Choroid plexus epithelial cell (primary cell): Measurements from ENCODE around the gene NR2F2.
"Not testable (repeated sequence)": the region's sequence is repeated elsewhere in the genome, so short reads cannot be mapped to it uniquely, and the experiment has no call there.

Experiments used
- DNase-seq: peaks from one replicate; pipeline ENCODE4 v3.0.0-alpha.2; 2010; ENCODE audit warnings: low read depth
- H3K4me3 ChIP-seq: 2 replicates; pipeline ENCODE4 v1.5.1; 2011; ENCODE audit warnings: low read depth, mild to moderate bottlenecking, control low read depth, low read length, moderate library complexity
- TF ChIP-seq, protein P1 (sequence below): conservative IDR thresholded peaks from 2 replicates; pipeline ENCODE4 v1.5.1; 2011; ENCODE audit warnings: low read depth, mild to moderate bottlenecking, control low read depth, inconsistent platforms, low read length, moderate library complexity

The NR2F2 gene

DNA sequence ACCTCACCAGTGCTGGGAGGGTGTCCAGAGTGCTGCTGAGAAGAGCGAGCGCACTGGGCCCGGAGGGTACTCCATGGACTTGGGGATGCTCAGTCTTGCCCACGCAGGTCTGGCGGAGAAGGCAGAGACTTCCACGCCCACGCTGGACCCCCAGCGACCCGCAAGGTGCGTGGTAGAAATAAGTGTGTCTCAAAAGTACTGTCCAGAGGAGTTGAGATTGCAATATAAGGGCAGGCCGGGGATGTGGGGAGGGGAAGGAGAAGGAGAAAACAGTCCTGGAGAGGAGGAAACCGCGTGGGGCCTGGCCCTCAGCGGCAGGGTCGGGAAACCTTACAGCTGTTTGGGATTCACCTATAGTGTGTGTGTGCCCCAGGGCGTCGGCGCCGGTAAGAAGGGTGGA, 38.9 kb downstream of the NR2F2 start:
- H3K4me3 ChIP-seq: no peak overlapping the region
- TF ChIP-seq, protein P1, sequence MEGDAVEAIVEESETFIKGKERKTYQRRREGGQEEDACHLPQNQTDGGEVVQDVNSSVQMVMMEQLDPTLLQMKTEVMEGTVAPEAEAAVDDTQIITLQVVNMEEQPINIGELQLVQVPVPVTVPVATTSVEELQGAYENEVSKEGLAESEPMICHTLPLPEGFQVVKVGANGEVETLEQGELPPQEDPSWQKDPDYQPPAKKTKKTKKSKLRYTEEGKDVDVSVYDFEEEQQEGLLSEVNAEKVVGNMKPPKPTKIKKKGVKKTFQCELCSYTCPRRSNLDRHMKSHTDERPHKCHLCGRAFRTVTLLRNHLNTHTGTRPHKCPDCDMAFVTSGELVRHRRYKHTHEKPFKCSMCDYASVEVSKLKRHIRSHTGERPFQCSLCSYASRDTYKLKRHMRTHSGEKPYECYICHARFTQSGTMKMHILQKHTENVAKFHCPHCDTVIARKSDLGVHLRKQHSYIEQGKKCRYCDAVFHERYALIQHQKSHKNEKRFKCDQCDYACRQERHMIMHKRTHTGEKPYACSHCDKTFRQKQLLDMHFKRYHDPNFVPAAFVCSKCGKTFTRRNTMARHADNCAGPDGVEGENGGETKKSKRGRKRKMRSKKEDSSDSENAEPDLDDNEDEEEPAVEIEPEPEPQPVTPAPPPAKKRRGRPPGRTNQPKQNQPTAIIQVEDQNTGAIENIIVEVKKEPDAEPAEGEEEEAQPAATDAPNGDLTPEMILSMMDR: no peak
- no peak for DNase-seq

DNA sequence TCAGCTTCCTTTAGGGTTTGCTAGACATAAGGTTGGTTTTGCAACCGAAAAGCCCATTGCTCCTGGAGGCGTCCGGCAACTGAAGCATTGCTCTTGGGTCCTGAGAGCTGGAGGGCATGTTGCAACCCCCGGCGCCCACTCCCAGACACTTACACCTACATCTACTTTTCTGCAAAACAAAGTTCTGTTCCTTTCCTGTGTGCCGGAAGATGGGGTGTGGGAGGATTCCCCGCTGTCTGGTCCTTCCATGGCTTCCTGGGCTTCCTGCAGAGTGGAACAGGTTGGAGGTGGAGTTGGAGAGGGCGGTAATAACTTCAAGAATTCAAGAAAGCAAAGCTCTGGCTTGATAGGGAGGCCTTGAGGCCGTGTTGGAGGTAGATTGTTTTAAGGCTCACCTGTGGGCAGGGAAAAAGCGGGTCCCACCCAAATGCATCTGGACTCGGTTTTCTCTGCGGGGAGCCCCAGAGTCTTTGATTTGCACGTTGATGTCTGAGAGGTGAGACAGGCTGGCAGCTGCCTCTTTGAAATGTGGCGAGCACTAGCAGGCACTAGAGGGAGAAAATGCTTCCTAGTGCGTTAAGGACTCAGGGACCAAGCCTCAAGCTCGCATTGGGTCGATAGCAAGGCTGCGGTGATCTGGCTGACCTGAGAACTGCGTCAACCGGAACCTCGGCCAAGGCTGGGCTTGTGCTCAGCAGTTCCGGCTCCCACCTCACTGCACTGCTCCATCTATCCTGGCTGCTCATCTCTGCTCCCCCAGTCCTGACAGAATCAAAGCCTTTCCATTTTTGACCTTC, 39.5 kb downstream of the NR2F2 start:
- DNase-seq: no peak
- TF ChIP-seq, protein P1: no peak
- H3K4me3 ChIP-seq: no peak overlapping the region

DNA sequence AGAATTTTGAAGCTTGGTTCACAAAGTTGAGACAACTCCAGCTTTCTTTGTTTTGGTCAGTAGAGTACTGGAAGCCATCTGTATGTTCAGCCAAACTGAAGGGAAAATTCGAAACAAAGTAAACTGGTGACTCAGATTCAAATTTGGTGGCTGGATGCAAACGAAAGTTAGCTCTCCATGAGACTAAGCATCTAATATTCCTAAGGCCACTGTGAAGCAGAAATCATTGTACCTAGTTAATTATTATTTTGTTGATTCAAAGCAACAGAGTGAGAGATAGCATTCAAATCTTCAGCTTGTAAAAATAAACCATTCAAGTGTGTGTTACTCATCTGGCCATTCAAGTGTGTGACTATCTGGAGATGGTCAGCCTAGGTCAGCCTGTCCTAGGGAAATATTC, 42.1 kb downstream of the NR2F2 start:
- TF ChIP-seq, protein P1: no peak
- H3K4me3 ChIP-seq: no peak overlapping the region
- DNase-seq: no peak

DNA sequence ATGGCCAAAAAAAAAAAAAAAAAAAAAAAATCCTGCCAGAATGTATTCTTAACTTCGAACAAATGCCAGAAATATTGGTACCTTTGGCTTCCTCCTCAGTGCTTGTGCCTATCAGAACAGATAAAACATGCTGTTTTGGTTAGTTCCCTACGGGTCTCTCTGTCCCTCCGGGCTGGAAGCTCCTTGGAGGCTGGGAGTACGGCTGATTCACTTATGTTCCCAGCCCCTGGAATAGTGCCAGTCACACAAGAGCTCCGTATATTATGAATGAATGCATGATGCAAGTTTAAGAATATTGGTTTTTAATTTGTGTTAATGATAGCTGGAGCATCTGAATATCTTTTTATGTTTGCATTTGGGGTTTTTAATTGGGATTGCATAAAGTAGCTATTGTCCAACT, 44.0 kb downstream of the NR2F2 start:
- TF ChIP-seq, protein P1: no peak
- no peak overlapping the region for H3K4me3 ChIP-seq
- DNase-seq: peak; percentile 40

DNA sequence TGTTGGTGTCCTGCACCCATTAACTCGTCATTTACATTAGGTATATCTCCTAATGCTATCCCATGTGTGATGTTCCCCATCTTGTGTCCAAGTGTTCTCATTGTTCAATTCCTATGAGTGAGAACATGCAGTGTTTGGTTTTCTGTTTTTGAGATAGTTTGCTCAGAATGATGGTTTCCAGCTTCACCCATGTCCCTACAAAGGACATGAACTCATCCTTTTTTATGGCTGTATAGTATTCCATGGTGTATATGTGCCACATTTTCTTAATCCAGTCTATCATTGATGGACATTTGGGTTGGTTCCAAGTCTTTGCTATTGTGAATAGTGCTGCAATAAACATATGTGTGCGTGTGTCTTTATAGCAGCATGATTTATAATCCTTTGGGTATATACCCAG, 49.1 kb downstream of the NR2F2 start:
- not testable (repeated sequence) for DNase-seq, H3K4me3 ChIP-seq

DNA sequence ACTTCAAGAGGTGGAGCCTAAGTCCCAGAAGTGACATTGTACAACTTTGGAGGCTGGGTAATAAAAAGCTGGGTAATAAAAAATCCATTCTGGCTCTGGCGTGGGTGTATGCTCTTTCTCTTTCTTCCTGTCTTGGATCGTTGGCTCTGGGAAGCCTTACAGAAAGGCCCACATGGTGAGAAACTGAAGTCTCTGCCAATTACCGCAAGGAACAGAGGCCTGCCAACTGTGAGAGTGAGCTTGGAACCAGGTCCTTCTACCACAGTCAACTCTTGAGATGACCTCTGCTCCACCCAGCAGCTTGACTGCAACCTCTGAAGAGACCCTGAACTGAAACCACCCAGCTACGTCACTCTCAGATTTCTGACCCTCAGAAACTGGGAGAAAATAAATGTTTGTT, 51.0 kb downstream of the NR2F2 start:
- DNase-seq: no peak
- TF ChIP-seq, protein P1: no peak
- no peak overlapping the region for H3K4me3 ChIP-seq

DNA sequence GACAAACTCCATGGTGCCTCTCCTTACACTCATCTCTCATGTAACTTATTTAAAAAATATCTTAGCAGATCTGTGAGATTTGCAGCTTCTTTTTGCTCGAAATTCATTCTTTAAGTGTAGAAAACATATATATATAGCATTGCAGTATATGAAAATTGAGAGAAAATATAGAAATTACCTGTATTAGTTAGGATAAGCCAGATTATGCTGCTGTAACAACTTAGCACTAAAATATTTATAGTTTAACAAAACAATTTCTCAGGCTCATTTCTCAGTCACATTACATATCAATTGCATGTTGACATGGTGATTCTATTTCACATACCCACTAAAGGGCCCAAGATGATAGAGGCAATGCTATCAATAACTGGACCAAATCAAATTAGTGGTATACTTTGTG, 54.7 kb downstream of the NR2F2 start:
- TF ChIP-seq, protein P1: no peak
- no peak for DNase-seq
- no peak overlapping the region for H3K4me3 ChIP-seq
